LoVo (cell line): ENCODE measurements around the gene GPR119.
"Not testable (repeated sequence)": the region's sequence is repeated elsewhere in the genome, so short reads cannot be mapped to it uniquely, and the experiment has no call there.

ENCODE experiments used
- DNase-seq: peaks from one replicate; pipeline ENCODE4 v3.0.0-alpha.2; 2016; ENCODE audit warnings: low spot score

The GPR119 gene

GRCh38 chrX:130339408-130340222, 45.9 kb downstream of the GPR119 start, which contains the start of gene SLC25A14:
Gene SLC25A14 (plus strand): TSS chrX:130339919. CDS start chrX:130340279, 360 bp downstream.
- peak; percentile 73 for DNase-seq

GRCh38 chrX:130338869-130339268, 46.6 kb downstream of the GPR119 start:
- DNase-seq = not testable (repeated sequence)

GRCh38 chrX:130336531-130336930, 48.9 kb downstream of the GPR119 start:
- DNase-seq = no peak
